Psoas muscle (tissue), 8 donors: Measurements from ENCODE around the gene IL6. TPM values are rescaled to one million over a fixed set of nuclear protein-coding genes. Genes with fewer than 3 reads are reported as not detected.

Experiments
- ATAC-seq, 4 donors: fragments of 200-7000 bp; cut with Tn5 transposase; one replicate each; pipeline ENCODE4 v1.9.1; 2020; ENCODE audit warnings: moderate library complexity in 3 of 4, mild to moderate bottlenecking in 2 of 4
- DNase-seq, 2 donors: peaks; one replicate each; pipeline ENCODE4 v3.0.0-alpha.2; 2020
- H3K27ac ChIP-seq: fragments of 200-600 bp; one replicate; pipeline ENCODE4 v1.8.0; 2022
- H3K27me3 ChIP-seq, 3 donors: fragments of 200-600 bp in 1 of 3; one replicate each; pipeline versions ENCODE4 v1.6.1 to v1.8.0; 2013 to 2022; ENCODE audit warnings: low read length in 2 of 3, mild to moderate bottlenecking in 2 of 3, moderate library complexity in 1 of 3; ENCODE audit not compliant: insufficient read depth in 3 of 3
- H3K36me3 ChIP-seq, 2 donors: fragments of 200-600 bp in 1 of 2; one replicate each; pipeline versions ENCODE4 v1.6.1 to v1.8.0; 2013 to 2022; ENCODE audit warnings: low read depth in 1 of 2, mild to moderate bottlenecking in 1 of 2, moderate library complexity in 1 of 2; ENCODE audit not compliant: insufficient read depth in 1 of 2
- H3K4me1 ChIP-seq: fragments of 200-600 bp; one replicate; pipeline ENCODE4 v1.8.0; 2022
- H3K4me3 ChIP-seq: fragments of 200-600 bp; one replicate; pipeline ENCODE4 v1.8.0; 2022; ENCODE audit warnings: mild to moderate bottlenecking
- H3K9me3 ChIP-seq: fragments of 200-600 bp; one replicate; pipeline ENCODE4 v1.8.0; 2022
- WGBS, 3 donors: extraction: QIAGEN DNeasy Blood & Tissue Kit; methylation state at CpG; one replicate each; pipeline versions ENCODE4 v1.1.6 to v1.1.7; 2013; 5-methylcytosine and 5-hydroxymethylcytosine counted together
- intact Hi-C, 2 donors: fragments of 100-400 bp; cut with DNase I; formaldehyde crosslinking; loops; one replicate each; pipeline versions ENCODE4 v1.11.0 to v1.14.2; 2022
- polyA plus RNA-seq, 3 donors: library from polyadenylated mRNA; stranded (reverse); fragments of 200-250 nt; gene quantifications; one replicate each; pipeline ENCODE4 v1.2.3, GENCODE V29; 2013
- total RNA-seq, 4 donors: library from RNA; stranded (reverse); fragmentation: NEBNext Ultra II Directional in 2 of 4; extraction: Animal tissue kit (Norgen Biotek cat#: 25700) in 2 of 4; gene quantifications; one replicate each; pipeline versions ENCODE4 v1.2.1 to v1.2.4, GENCODE V29; 2021 to 2023
- TF ChIP-seq, protein P1 (sequence below): fragments of 200-600 bp; IDR thresholded peaks from one replicate; pipeline ENCODE4 v1.8.0; 2022; ENCODE audit warnings: antibody characterized with exemption
- donor health status: healthy with polysubstance abuse.
- donor health status: DM: no; HTN: no; CAD: no; lungs with moderate emphysema.
- donor health status: Bipolar disorder and iron deficiency.
- donor health status: healthy.
- donor health status: DM: yes; HTN: yes; CAD: no.
- donor health status: DM: no; HTN: no; CAD: no.
- donor health status: DM: no; HTN: no; CAD: no.
- donor health status: DM: yes; HTN: yes; CAD: no.

IL6 gene
- total and polyA plus RNA-seq, 7 donors: 0.51 to 4.6 (median 1.6) TPM; not detected in 1

DNA sequence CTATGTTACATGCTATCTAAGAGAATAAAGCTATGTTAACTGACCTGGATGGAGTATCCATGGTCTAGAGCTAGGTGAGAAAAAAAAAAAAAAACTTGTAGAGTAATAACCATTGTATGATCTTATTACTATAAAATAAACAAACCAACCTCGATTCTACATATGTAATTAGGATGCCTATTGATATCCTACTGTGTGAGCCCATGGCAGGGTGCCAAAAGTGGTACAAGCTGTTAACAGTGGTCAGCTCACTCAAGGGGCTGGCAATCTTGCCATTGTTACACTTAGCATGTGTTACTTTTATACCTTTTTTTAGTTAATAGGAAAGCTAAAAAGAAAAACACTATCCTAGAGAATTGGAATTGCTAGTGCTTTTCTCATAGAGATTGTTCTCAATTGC, 13.5 kb upstream of the IL6 start:
- intact Hi-C loops: no loop called here
- WGBS, 3 donors: 71 to 81% (median 76%) methylated on average over 1 of the region's 1 CpG
- Histone ChIP-seq H3K4me1 (peaks cover 12% of the 10 kb centered on the region), H3K4me3 (no peak overlapping the region), H3K27me3 (no peaks in the 10 kb centered on the region), H3K27ac (no peak overlapping the region), H3K36me3 (no peaks in the 10 kb centered on the region), H3K9me3 (no peaks in the 10 kb centered on the region)
- ATAC-seq (no peak), DNase-seq (no peak)
- TF ChIP-seq, protein P1, sequence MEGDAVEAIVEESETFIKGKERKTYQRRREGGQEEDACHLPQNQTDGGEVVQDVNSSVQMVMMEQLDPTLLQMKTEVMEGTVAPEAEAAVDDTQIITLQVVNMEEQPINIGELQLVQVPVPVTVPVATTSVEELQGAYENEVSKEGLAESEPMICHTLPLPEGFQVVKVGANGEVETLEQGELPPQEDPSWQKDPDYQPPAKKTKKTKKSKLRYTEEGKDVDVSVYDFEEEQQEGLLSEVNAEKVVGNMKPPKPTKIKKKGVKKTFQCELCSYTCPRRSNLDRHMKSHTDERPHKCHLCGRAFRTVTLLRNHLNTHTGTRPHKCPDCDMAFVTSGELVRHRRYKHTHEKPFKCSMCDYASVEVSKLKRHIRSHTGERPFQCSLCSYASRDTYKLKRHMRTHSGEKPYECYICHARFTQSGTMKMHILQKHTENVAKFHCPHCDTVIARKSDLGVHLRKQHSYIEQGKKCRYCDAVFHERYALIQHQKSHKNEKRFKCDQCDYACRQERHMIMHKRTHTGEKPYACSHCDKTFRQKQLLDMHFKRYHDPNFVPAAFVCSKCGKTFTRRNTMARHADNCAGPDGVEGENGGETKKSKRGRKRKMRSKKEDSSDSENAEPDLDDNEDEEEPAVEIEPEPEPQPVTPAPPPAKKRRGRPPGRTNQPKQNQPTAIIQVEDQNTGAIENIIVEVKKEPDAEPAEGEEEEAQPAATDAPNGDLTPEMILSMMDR: no peak

DNA sequence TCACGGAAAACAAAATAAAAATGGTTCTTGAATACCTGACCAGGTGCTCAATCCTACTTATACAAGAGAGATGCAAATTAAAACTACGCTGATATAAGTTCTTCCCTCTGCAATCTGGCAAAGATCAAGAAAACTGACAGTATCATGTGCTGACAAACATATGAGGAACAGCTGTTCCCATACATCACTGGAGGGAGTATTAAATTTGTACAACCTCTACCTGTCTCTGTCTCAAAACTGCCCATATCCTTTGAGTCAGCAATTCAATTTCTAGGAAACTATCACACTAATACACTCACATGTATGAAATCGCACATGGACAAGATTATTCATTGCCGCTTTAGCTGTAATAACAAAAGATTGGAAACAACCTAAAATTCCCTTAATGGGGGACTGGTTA, 11.0 kb upstream of the IL6 start:
- TF ChIP-seq, protein P1: no peak
- DNase-seq (no peak), ATAC-seq (no peak)
- Histone ChIP-seq H3K4me1 (peaks cover 18% of the 10 kb centered on the region), H3K27me3 (no peaks in the 10 kb centered on the region), H3K9me3 (no peaks in the 10 kb centered on the region), H3K36me3 (no peaks in the 10 kb centered on the region), H3K27ac (no peak overlapping the region), H3K4me3 (no peak overlapping the region)
- intact Hi-C loops: no loop called here
- 95 to 97% (median 96%) methylated on average over 4 of the region's 4 CpGs for whole genome bisulfite sequencing, 3 donors

DNA sequence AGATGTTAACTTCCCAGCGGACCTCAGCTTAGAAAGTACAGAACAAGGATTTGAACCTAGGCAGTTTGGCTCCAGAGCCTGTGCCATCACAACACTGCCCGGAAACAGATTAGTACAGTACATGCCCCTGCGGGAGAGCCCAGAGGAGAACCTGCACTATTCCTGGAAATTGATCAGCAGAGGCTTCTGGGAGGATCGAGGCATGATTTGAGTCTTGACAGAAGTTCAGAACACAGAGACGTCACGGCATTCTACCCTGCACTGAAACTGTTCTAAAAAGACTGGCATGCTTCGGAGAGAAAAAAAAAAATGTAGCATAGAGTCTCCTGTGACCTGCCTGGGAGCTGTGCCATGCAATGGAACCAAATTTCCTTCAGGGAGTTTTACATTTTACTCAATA, 9.2 kb upstream of the IL6 start:
- no peaks in the 10 kb centered on the region for H3K9me3 ChIP-seq
- no peak for DNase-seq
- H3K4me1 ChIP-seq: peaks cover 23% of the 10 kb centered on the region
- intact Hi-C loops: no loop called here
- no peaks in the 10 kb centered on the region for H3K27me3 ChIP-seq
- peak; percentile 29 to 76 (median 33) for ATAC-seq
- H3K4me3 ChIP-seq: no peak overlapping the region
- peak overlapping the region; percentile 56 for H3K27ac ChIP-seq
- no peaks in the 10 kb centered on the region for H3K36me3 ChIP-seq
- 25 to 51% (median 25%) methylated on average over 7 of the region's 7 CpGs for WGBS, 3 donors
- TF ChIP-seq, protein P1: no peak

- H3K27me3 ChIP-seq: no peaks in the 10 kb centered on the region
- intact Hi-C loops: no loop called here
- WGBS, 3 donors: 29 to 64% (median 30%) methylated on average over 6 of the region's 6 CpGs
- no peaks in the 10 kb centered on the region for H3K9me3 ChIP-seq
- H3K36me3 ChIP-seq: no peaks in the 10 kb centered on the region
- ATAC-seq (peak; percentile 40 to 86 (median 65)), DNase-seq (no peak)
- H3K4me3 ChIP-seq: no peak overlapping the region
- TF ChIP-seq, protein P1: no peak
- H3K4me1 ChIP-seq: peaks cover 28% of the 10 kb centered on the region
- peak overlapping the region; percentile 56 for H3K27ac ChIP-seq
These were observed 8.7 kb upstream of the IL6 start for GRCh38 chr7:22718200-22718711.

GRCh38 chr7:22718911-22719420, 8.0 kb upstream of the IL6 start:
- H3K4me3 ChIP-seq: no peak overlapping the region
- ATAC-seq (no peak), DNase-seq (no peak)
- intact Hi-C loops: no loop called here
- peak overlapping the region; percentile 56 for H3K27ac ChIP-seq
- peaks cover 32% of the 10 kb centered on the region for H3K4me1 ChIP-seq
- H3K36me3 ChIP-seq: no peaks in the 10 kb centered on the region
- no peaks in the 10 kb centered on the region for H3K27me3 ChIP-seq
- no peaks in the 10 kb centered on the region for H3K9me3 ChIP-seq
- TF ChIP-seq, protein P1: no peak
- WGBS, 3 donors: 0 to 32% (median 31%) methylated on average over 1 of the region's 1 CpG
